Fibroblast of lung (primary cell): ENCODE data around the gene PTPRZ1. TPM values are rescaled to one million over a fixed set of nuclear protein-coding genes. Genes with fewer than 3 reads are reported as not detected.

Experiments used
- DNase-seq, 2 donors: peaks; one replicate each; pipeline versions ENCODE4 v3.0.0 to v3.0.0-alpha.2; 2010; ENCODE audit warnings: low read depth in 2 of 2
- H2AFZ ChIP-seq: 2 replicates; pipeline ENCODE4 v1.5.1; 2012; ENCODE audit warnings: low read length, control low read depth, inconsistent platforms
- H3K27ac ChIP-seq: 2 replicates; pipeline ENCODE4 v1.5.1; 2011; ENCODE audit warnings: low read length, control low read depth; ENCODE audit not compliant: insufficient read depth
- H3K27me3 ChIP-seq: 2 replicates; pipeline ENCODE4 v1.5.1; 2011; ENCODE audit warnings: mild to moderate bottlenecking, low read length; ENCODE audit not compliant: control insufficient read depth, insufficient read depth
- H3K36me3 ChIP-seq: 2 replicates; pipeline ENCODE4 v1.5.1; 2011; ENCODE audit warnings: low read length; ENCODE audit not compliant: control insufficient read depth, insufficient read depth
- H3K4me1 ChIP-seq: 2 replicates; pipeline ENCODE4 v1.5.1; 2011; ENCODE audit warnings: low read length; ENCODE audit not compliant: control insufficient read depth, insufficient read depth; ENCODE audit errors: extremely low read depth
- H3K4me2 ChIP-seq: 2 replicates; pipeline ENCODE4 v1.5.1; 2011; ENCODE audit warnings: low read length, control low read depth; ENCODE audit not compliant: insufficient read depth; ENCODE audit errors: extremely low read depth
- H3K4me3 ChIP-seq, 4 experiments: fragments of 200-600 bp in 1 of 4; sonication (generic) in 1 of 4; replicated peaks in 1 of 4; 2 replicates each; pipeline ENCODE4 v1.5.1; 2011 to 2016; ENCODE audit warnings: low read length in 4 of 4, low read depth in 3 of 4, mild to moderate bottlenecking in 3 of 4, control low read depth in 2 of 4, inconsistent platforms in 1 of 4, mixed read lengths in 1 of 4; ENCODE audit not compliant: insufficient read depth in 1 of 4; ENCODE audit errors: control extremely low read depth in 1 of 4
- H3K79me2 ChIP-seq: 2 replicates; pipeline ENCODE4 v1.5.1; 2012; ENCODE audit warnings: mild to moderate bottlenecking, low read length, inconsistent platforms; ENCODE audit not compliant: control insufficient read depth, insufficient read depth
- H3K9ac ChIP-seq: 2 replicates; pipeline ENCODE4 v1.5.1; 2011; ENCODE audit warnings: mild to moderate bottlenecking, low read length, control low read depth; ENCODE audit not compliant: insufficient read depth
- H3K9me3 ChIP-seq: 2 replicates; pipeline ENCODE4 v1.5.1; 2012; ENCODE audit warnings: low read depth, low read length; ENCODE audit not compliant: control insufficient read depth, insufficient read depth
- H4K20me1 ChIP-seq: 2 replicates; pipeline ENCODE4 v1.5.1; 2011; ENCODE audit warnings: low read length; ENCODE audit not compliant: control insufficient read depth, insufficient read depth; ENCODE audit errors: extremely low read depth
- CTCF ChIP-seq, 2 donors: IDR thresholded peaks in 1 of 2; conservative IDR thresholded peaks in 1 of 2; 1 replicate in 1 of 2; 2 replicates in 1 of 2; pipeline ENCODE4 v1.5.1; 2011 to 2012; ENCODE audit warnings: low read length in 2 of 2, control low read depth in 1 of 2, inconsistent platforms in 1 of 2, low read depth in 1 of 2, mild to moderate bottlenecking in 1 of 2
- EZH2 ChIP-seq: IDR thresholded peaks from 2 replicates; pipeline ENCODE4 v1.5.1; 2012; ENCODE audit warnings: low read length, control low read depth, mild to moderate bottlenecking; ENCODE audit errors: missing control alignments
- polyA plus RNA-seq, 2 donors: library from polyadenylated mRNA; depleted of rRNA in 1 of 2; stranded (reverse) in 1 of 2; unstranded in 1 of 2; fragments of >200 nt; gene quantifications; 2 replicates each; pipeline ENCODE4 v1.2.1, GENCODE V29; 2011 to 2012; ENCODE audit warnings: missing spikeins in 1 of 2
- total RNA-seq: library from RNA; depleted of rRNA; stranded (reverse); fragments of >200 nt; gene quantifications from 2 replicates; pipeline ENCODE4 v1.2.1, GENCODE V29; 2014

The PTPRZ1 gene
- total and polyA plus RNA-seq, 2 donors (not counting 1 experiment from before 2014, with no cell fraction given) = 0.09 TPM; not detected in 1

- H2AFZ ChIP-seq = no peak overlapping the region
- H3K4me1 ChIP-seq = no peaks in the 10 kb centered on the region
- TF ChIP-seq CTCF (conservative IDR thresholded peaks at IDR 0.05 in 1 of 2, IDR thresholded peaks at IDR 0.05 in 1 of 2; ENCODE audit: low read depth in 1 of 2, low read length in 2 of 2) (no peak), EZH2 (no peak)
- H3K27ac ChIP-seq = no peak overlapping the region
- no peak overlapping the region for H3K4me3 ChIP-seq
- H3K36me3 ChIP-seq = no peaks in the 10 kb centered on the region
- no peak overlapping the region for H3K9ac ChIP-seq
- H3K79me2 ChIP-seq = no peaks in the 10 kb centered on the region
- no peaks in the 10 kb centered on the region for H4K20me1 ChIP-seq
- H3K9me3 ChIP-seq = no peaks in the 10 kb centered on the region
- peak; percentile 53 to 79 for DNase-seq
- no peaks in the 10 kb centered on the region for H3K27me3 ChIP-seq
- no peak overlapping the region for H3K4me2 ChIP-seq
Measured at GRCh38 chr7:121954803-121955202, 81.8 kb downstream of the PTPRZ1 start.

- Histone ChIP-seq H3K79me2 (no peaks in the 10 kb centered on the region), H3K27me3 (no peaks in the 10 kb centered on the region), H4K20me1 (no peaks in the 10 kb centered on the region), H3K4me1 (no peaks in the 10 kb centered on the region), H3K4me3 (no peak overlapping the region), H3K36me3 (no peaks in the 10 kb centered on the region), H3K4me2 (no peak overlapping the region), H3K9ac (no peak overlapping the region), H3K9me3 (no peaks in the 10 kb centered on the region), H2AFZ (no peak overlapping the region), H3K27ac (no peak overlapping the region)
- peak in 1 of 2 donors; percentile 14 for DNase-seq
- no peak for TF ChIP-seq EZH2
- TF ChIP-seq CTCF (conservative IDR thresholded peaks at IDR 0.05 in 1 of 2, IDR thresholded peaks at IDR 0.05 in 1 of 2; ENCODE audit: low read depth in 1 of 2, low read length in 2 of 2) = no peak
Measured at GRCh38 chr7:121957626-121958025, 84.7 kb downstream of the PTPRZ1 start.

GRCh38 chr7:121960678-121961077, 87.7 kb downstream of the PTPRZ1 start:
- no peak for DNase-seq
- Histone ChIP-seq H3K79me2 (no peaks in the 10 kb centered on the region), H3K27me3 (no peaks in the 10 kb centered on the region), H3K27ac (no peak overlapping the region), H3K4me3 (no peak overlapping the region), H3K4me2 (no peak overlapping the region), H3K9ac (no peak overlapping the region), H3K36me3 (no peaks in the 10 kb centered on the region), H3K9me3 (no peaks in the 10 kb centered on the region), H2AFZ (no peak overlapping the region), H3K4me1 (no peaks in the 10 kb centered on the region), H4K20me1 (no peaks in the 10 kb centered on the region)
- no peak for TF ChIP-seq EZH2
- TF ChIP-seq CTCF (conservative IDR thresholded peaks at IDR 0.05 in 1 of 2, IDR thresholded peaks at IDR 0.05 in 1 of 2; ENCODE audit: low read depth in 1 of 2, low read length in 2 of 2) = no peak
